ENCODE measurements around the gene ADGRD1.

ADGRD1 gene

GRCh38 chr12:131008131-131008912, 54.6 kb downstream of the ADGRD1 start:
- DNase-seq = no peak

- DNase-seq = no peak
Measured at GRCh38 chr12:131008913-131009270, 55.2 kb downstream of the ADGRD1 start.

GRCh38 chr12:131009595-131010395, 56.1 kb downstream of the ADGRD1 start:
- DNase-seq = no peak

GRCh38 chr12:131010396-131011131, 56.9 kb downstream of the ADGRD1 start:
- DNase-seq = no peak

- DNase-seq = no peak
Measured at GRCh38 chr12:131011165-131012079, 57.7 kb downstream of the ADGRD1 start.

- no peak for DNase-seq
Measured at GRCh38 chr12:131012279-131013069, 58.8 kb downstream of the ADGRD1 start.

- DNase-seq = no peak
Measured at GRCh38 chr12:131013118-131013517, 59.4 kb downstream of the ADGRD1 start.

- no peak for DNase-seq
Measured at GRCh38 chr12:131014343-131014742, 60.6 kb downstream of the ADGRD1 start.

- no peak for DNase-seq
Measured at GRCh38 chr12:131015581-131016337, 62.1 kb downstream of the ADGRD1 start.

- DNase-seq = no peak
Measured at GRCh38 chr12:131017477-131017991, 63.8 kb downstream of the ADGRD1 start.

GRCh38 chr12:131018019-131018620, 64.4 kb downstream of the ADGRD1 start:
- no peak for DNase-seq

- no peak for DNase-seq
Measured at GRCh38 chr12:131018808-131019397, 65.2 kb downstream of the ADGRD1 start.

GRCh38 chr12:131020326-131021153, 66.8 kb downstream of the ADGRD1 start:
- DNase-seq = no peak

- no peak for DNase-seq
Measured at GRCh38 chr12:131021154-131021541, 67.4 kb downstream of the ADGRD1 start.

- no peak for DNase-seq
Measured at GRCh38 chr12:131024026-131024425, 70.3 kb downstream of the ADGRD1 start.

- DNase-seq = no peak
Measured at GRCh38 chr12:131024721-131025120, 71.0 kb downstream of the ADGRD1 start.

GRCh38 chr12:131025234-131025633, 71.5 kb downstream of the ADGRD1 start:
- no peak for DNase-seq

- DNase-seq = no peak
Measured at GRCh38 chr12:131025939-131026702, 72.4 kb downstream of the ADGRD1 start.
